K562 (cell line): ENCODE results near the gene KCNK7. TPM values are rescaled to one million over a fixed set of nuclear protein-coding genes. Genes with fewer than 3 reads are reported as not detected.

Experiments
- CREB1 ChIP-seq, 2 experiments: sonication (generic) in 1 of 2; formaldehyde crosslinking in 1 of 2; IDR thresholded peaks; 2 replicates each; pipeline versions ENCODE4 v1.6.1 to v1.8.0; 2012 to 2022; ENCODE audit warnings: inconsistent platforms in 1 of 2, mild to moderate bottlenecking in 1 of 2, missing genetic modification reagents in 1 of 2, moderate library complexity in 1 of 2
- ETV6 ChIP-seq, 3 experiments: fragments of 150-350 bp in 1 of 3; sonication (generic) in 1 of 3; formaldehyde crosslinking in 1 of 3; IDR thresholded peaks; 2 replicates each; pipeline versions ENCODE4 v1.6.1 to v1.8.0; 2014 to 2022; ENCODE audit warnings: borderline replicate concordance in 2 of 3, low read depth in 2 of 3, antibody characterized with exemption in 1 of 3, low read length in 1 of 3, mild to moderate bottlenecking in 1 of 3, missing genetic modification reagents in 1 of 3
- FOXK2 ChIP-seq, 2 experiments: fragments of 450-650 bp; IDR thresholded peaks in 1 of 2; conservative IDR thresholded peaks in 1 of 2; 2 replicates each; pipeline ENCODE4 v1.6.1; 2016; ENCODE audit warnings: low read depth in 2 of 2, mild to moderate bottlenecking in 1 of 2
- GABPA ChIP-seq: fragments of 200-800 bp; sonication (Bioruptor generic); conservative IDR thresholded peaks from 2 replicates; pipeline ENCODE4 v1.6.1; 2016; ENCODE audit warnings: low read depth, missing genetic modification characterization, missing compliant biosample characterization
- GABPB1 ChIP-seq: sonication (generic); formaldehyde crosslinking; IDR thresholded peaks from 2 replicates; pipeline ENCODE4 v1.8.0; 2022; ENCODE audit warnings: mild to moderate bottlenecking, missing genetic modification reagents
- KDM4B ChIP-seq, 2 experiments: fragments of 450-650 bp in 1 of 2; sonication (generic) in 1 of 2; IDR thresholded peaks; 2 replicates each; pipeline ENCODE4 v1.6.1; 2016 to 2017; ENCODE audit warnings: borderline replicate concordance in 2 of 2, antibody characterized with exemption in 1 of 2, low read depth in 1 of 2, mild to moderate bottlenecking in 1 of 2
- NONO ChIP-seq, 2 experiments: fragments of 200-400 bp in 1 of 2; fragments of 450-650 bp in 1 of 2; formaldehyde crosslinking in 1 of 2; IDR thresholded peaks; 2 replicates each; pipeline ENCODE4 v1.6.1; 2017; ENCODE audit warnings: low read depth in 2 of 2, mild to moderate bottlenecking in 2 of 2, moderate library complexity in 2 of 2, low read length in 1 of 2
- OTX1 ChIP-seq: fragments of 450-650 bp; formaldehyde crosslinking; IDR thresholded peaks from 2 replicates; pipeline ENCODE4 v1.4.0; 2022; ENCODE audit warnings: mild to moderate bottlenecking
- PHB2 ChIP-seq: fragments of 450-650 bp; IDR thresholded peaks from 2 replicates; pipeline ENCODE4 v1.6.1; 2017; ENCODE audit warnings: low read depth
- POLR2AphosphoS5 ChIP-seq: IDR thresholded peaks from 2 replicates; pipeline ENCODE4 v1.6.1; 2011; ENCODE audit warnings: mild to moderate bottlenecking, low read depth, low read length, moderate library complexity; ENCODE audit not compliant: control insufficient read depth, insufficient read depth
- POLR2G ChIP-seq: fragments of 200-400 bp; formaldehyde crosslinking; IDR thresholded peaks from 2 replicates; pipeline ENCODE4 v1.6.1; 2017; ENCODE audit warnings: low read depth, mild to moderate bottlenecking, antibody characterized with exemption, low read length, moderate library complexity
- POLR3A ChIP-seq: IDR thresholded peaks from 2 replicates; pipeline ENCODE4 v1.6.1; 2011; ENCODE audit warnings: borderline replicate concordance, mild to moderate bottlenecking, moderate library complexity; ENCODE audit not compliant: insufficient read length, insufficient read depth; ENCODE audit errors: extremely low read depth
- RBM34 ChIP-seq: fragments of 200-400 bp; formaldehyde crosslinking; IDR thresholded peaks from 2 replicates; pipeline ENCODE4 v1.6.1; 2018; ENCODE audit warnings: low read length, borderline replicate concordance; ENCODE audit not compliant: insufficient read depth
- SP2 ChIP-seq: IDR thresholded peaks from 2 replicates; pipeline ENCODE4 v1.6.1; 2011; ENCODE audit warnings: mild to moderate bottlenecking, low read depth, low read length, moderate library complexity; ENCODE audit not compliant: poor library complexity, severe bottlenecking; ENCODE audit errors: extremely low read depth
- TEAD1 ChIP-seq, 2 experiments: fragments of 450-650 bp in 1 of 2; sonication (generic) in 1 of 2; formaldehyde crosslinking; IDR thresholded peaks; 2 replicates each; pipeline versions ENCODE4 v1.4.0 to v1.8.0; 2020 to 2022; ENCODE audit warnings: mild to moderate bottlenecking in 2 of 2, missing genetic modification reagents in 1 of 2
- YY1 ChIP-seq, 3 experiments: IDR thresholded peaks; 2 replicates each; pipeline ENCODE4 v1.6.1; 2011; ENCODE audit warnings: low read length in 2 of 3, mild to moderate bottlenecking in 2 of 3, moderate library complexity in 2 of 3, borderline replicate concordance in 1 of 3, control low read depth in 1 of 3, low read depth in 1 of 3; ENCODE audit not compliant: insufficient read depth in 3 of 3, insufficient replicate concordance in 2 of 3, control insufficient read depth in 1 of 3, insufficient read length in 1 of 3; ENCODE audit errors: extremely low read depth in 1 of 3
- ZEB2 ChIP-seq: fragments of 450-650 bp; IDR thresholded peaks from 2 replicates; pipeline ENCODE4 v1.6.1; 2016
- ZNF175 ChIP-seq: fragments of 200-800 bp; sonication (Bioruptor generic); IDR thresholded peaks from 2 replicates; pipeline ENCODE4 v1.6.1; 2016; ENCODE audit warnings: low read depth, mild to moderate bottlenecking, missing genetic modification characterization, missing compliant biosample characterization
- ZNF263 ChIP-seq: sonication (generic); formaldehyde crosslinking; IDR thresholded peaks from 2 replicates; pipeline ENCODE4 v1.8.0; 2022; ENCODE audit warnings: mild to moderate bottlenecking, missing genetic modification reagents, borderline replicate concordance
- ZNF696 ChIP-seq: fragments of 250-450 bp; sonication (Bioruptor Pico); conservative IDR thresholded peaks from 2 replicates; pipeline ENCODE4 v1.4.0; 2020; ENCODE audit warnings: mild to moderate bottlenecking, moderate library complexity
- polyA plus RNA-seq, 8 experiments: library from polyadenylated mRNA; depleted of rRNA in 4 of 8; stranded (reverse) in 5 of 8; unstranded in 3 of 8; fragments of >200 nt; fragmentation: Nextera tagmentation in 2 of 8; fragmentation: Illumina TruSeq in 1 of 8; extraction: Ambion mirVana in 2 of 8; extraction: Trizol in 1 of 8; gene quantifications; 2 replicates each; pipeline versions ENCODE4 v1.2.1 to v1.2.3, GENCODE V29; 2011 to 2014; ENCODE audit warnings: inconsistent platforms in 1 of 8, missing spikeins in 1 of 8
- total RNA-seq, 7 experiments: library from RNA; depleted of rRNA in 6 of 7; stranded (reverse); fragments of >200 nt in 6 of 7; fragmentation: Illumina TruSeq in 2 of 7; extraction: Trizol in 2 of 7; gene quantifications; 2 replicates each; pipeline versions ENCODE4 v1.2.1 to v1.2.3, GENCODE V29; 2011 to 2021; ENCODE audit warnings: low replicate concordance in 1 of 7
- TF ChIP-seq, protein P1 (sequence below): fragments of 450-650 bp; IDR thresholded peaks from 2 replicates; pipeline ENCODE4 v1.6.1; 2017; ENCODE audit warnings: antibody characterized with exemption, mild to moderate bottlenecking

The KCNK7 gene
- total and polyA plus RNA-seq, 9 of the 15 experiments (the other 6 are each of a cell fraction or from before 2014, with no cell fraction given) = 0.07 to 0.40 TPM; not detected in 7

- TF ChIP-seq POLR2G (peak; percentile 10), ZEB2 (no peak), GABPB1 (CRISPR knock-in tag) (no peak), FOXK2 (conservative IDR thresholded peaks at IDR 0.05 in 1 of 2, IDR thresholded peaks at IDR 0.05 in 1 of 2; ENCODE audit: low read depth in 2 of 2) (no peak), ETV6 (IDR thresholded peaks at IDR 0.05; ENCODE audit: borderline replicate concordance in 1 of 2, low read depth in 2 of 2, low read length in 1 of 2) (no peak), ETV6 (CRISPR knock-in tag; IDR thresholded peaks at IDR 0.05; ENCODE audit: borderline replicate concordance) (0 out of 2 replicates have a peak, but pooled peaks have one; percentile 33), KDM4B (IDR thresholded peaks at IDR 0.05; ENCODE audit: borderline replicate concordance in 2 of 2, low read depth in 1 of 2) (no peak), POLR2AphosphoS5 (no peak), GABPA (tag) (no peak), OTX1 (CRISPR knock-in tag) (no peak), PHB2 (no peak), SP2 (no peak), RBM34 (no peak), NONO (IDR thresholded peaks at IDR 0.05; ENCODE audit: low read depth in 2 of 2, low read length in 1 of 2) (no peak), YY1 (IDR thresholded peaks at IDR 0.05; ENCODE audit: borderline replicate concordance in 1 of 3, control insufficient read depth in 1 of 3, extremely low read depth in 1 of 3, insufficient read depth in 3 of 3, insufficient read length in 1 of 3, insufficient replicate concordance in 2 of 3, low read depth in 1 of 3, low read length in 2 of 3) (peak in 1 of 3 experiments; percentile 48), ZNF263 (no peak), POLR3A (no peak), TEAD1 (CRISPR knock-in tag; IDR thresholded peaks at IDR 0.05) (no peak), CREB1 (IDR thresholded peaks at IDR 0.05) (no peak), CREB1 (CRISPR knock-in tag; IDR thresholded peaks at IDR 0.05) (no peak), ZNF696 (CRISPR knock-in tag) (no peak), ZNF175 (CRISPR knock-in tag) (no peak)
- TF ChIP-seq, protein P1, sequence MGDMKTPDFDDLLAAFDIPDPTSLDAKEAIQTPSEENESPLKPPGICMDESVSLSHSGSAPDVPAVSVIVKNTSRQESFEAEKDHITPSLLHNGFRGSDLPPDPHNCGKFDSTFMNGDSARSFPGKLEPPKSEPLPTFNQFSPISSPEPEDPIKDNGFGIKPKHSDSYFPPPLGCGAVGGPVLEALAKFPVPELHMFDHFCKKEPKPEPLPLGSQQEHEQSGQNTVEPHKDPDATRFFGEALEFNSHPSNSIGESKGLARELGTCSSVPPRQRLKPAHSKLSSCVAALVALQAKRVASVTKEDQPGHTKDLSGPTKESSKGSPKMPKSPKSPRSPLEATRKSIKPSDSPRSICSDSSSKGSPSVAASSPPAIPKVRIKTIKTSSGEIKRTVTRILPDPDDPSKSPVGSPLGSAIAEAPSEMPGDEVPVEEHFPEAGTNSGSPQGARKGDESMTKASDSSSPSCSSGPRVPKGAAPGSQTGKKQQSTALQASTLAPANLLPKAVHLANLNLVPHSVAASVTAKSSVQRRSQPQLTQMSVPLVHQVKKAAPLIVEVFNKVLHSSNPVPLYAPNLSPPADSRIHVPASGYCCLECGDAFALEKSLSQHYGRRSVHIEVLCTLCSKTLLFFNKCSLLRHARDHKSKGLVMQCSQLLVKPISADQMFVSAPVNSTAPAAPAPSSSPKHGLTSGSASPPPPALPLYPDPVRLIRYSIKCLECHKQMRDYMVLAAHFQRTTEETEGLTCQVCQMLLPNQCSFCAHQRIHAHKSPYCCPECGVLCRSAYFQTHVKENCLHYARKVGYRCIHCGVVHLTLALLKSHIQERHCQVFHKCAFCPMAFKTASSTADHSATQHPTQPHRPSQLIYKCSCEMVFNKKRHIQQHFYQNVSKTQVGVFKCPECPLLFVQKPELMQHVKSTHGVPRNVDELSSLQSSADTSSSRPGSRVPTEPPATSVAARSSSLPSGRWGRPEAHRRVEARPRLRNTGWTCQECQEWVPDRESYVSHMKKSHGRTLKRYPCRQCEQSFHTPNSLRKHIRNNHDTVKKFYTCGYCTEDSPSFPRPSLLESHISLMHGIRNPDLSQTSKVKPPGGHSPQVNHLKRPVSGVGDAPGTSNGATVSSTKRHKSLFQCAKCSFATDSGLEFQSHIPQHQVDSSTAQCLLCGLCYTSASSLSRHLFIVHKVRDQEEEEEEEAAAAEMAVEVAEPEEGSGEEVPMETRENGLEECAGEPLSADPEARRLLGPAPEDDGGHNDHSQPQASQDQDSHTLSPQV = no peak
Measured at GRCh38 chr11:65615950-65616574, 20.5 kb upstream of the KCNK7 start (continued).
